Neural progenitor cell (in vitro differentiated cells): ENCODE measurements around the gene MSL1. TPM values are rescaled to one million over a fixed set of nuclear protein-coding genes. Genes with fewer than 3 reads are reported as not detected.

Experiments used
- DNase-seq: peaks from one replicate; pipeline ENCODE4 v3.0.0-alpha.2; 2016; ENCODE audit warnings: low spot score
- H2AFZ ChIP-seq: fragments of 200-600 bp; sonication (generic); replicated peaks from 2 replicates; pipeline ENCODE4 v1.6.1; 2016; ENCODE audit warnings: antibody characterized with exemption
- H3F3A ChIP-seq: fragments of 200-600 bp; sonication (generic); 2 replicates; pipeline ENCODE4 v1.6.1; 2016; ENCODE audit warnings: antibody characterized with exemption, low read depth
- H3K27ac ChIP-seq: fragments of 200-600 bp; sonication (generic); 2 replicates; pipeline ENCODE4 v1.5.1; 2016; ENCODE audit warnings: mild to moderate bottlenecking
- H3K27me3 ChIP-seq: fragments of 200-600 bp; sonication (generic); 2 replicates; pipeline ENCODE4 v1.6.1; 2016; ENCODE audit warnings: mild to moderate bottlenecking, moderate library complexity
- H3K36me3 ChIP-seq: fragments of 200-600 bp; sonication (generic); 2 replicates; pipeline ENCODE4 v1.5.1; 2016
- H3K4me1 ChIP-seq: fragments of 200-600 bp; sonication (generic); 2 replicates; pipeline ENCODE4 v1.6.1; 2016; ENCODE audit warnings: mixed run types
- H3K4me2 ChIP-seq: fragments of 200-600 bp; sonication (generic); 2 replicates; pipeline ENCODE4 v1.6.1; 2016
- H3K4me3 ChIP-seq: fragments of 200-600 bp; sonication (generic); 2 replicates; pipeline ENCODE4 v1.5.1; 2016
- H3K79me2 ChIP-seq: fragments of 200-600 bp; sonication (generic); 2 replicates; pipeline ENCODE4 v1.6.1; 2016; ENCODE audit warnings: low read depth
- H3K9ac ChIP-seq: fragments of 200-600 bp; sonication (generic); 2 replicates; pipeline ENCODE4 v1.6.1; 2016
- H3K9me3 ChIP-seq: fragments of 200-600 bp; sonication (generic); 2 replicates; pipeline ENCODE4 v1.5.1; 2016; ENCODE audit warnings: low read depth
- H4K20me1 ChIP-seq: fragments of 200-600 bp; sonication (generic); 2 replicates; pipeline ENCODE4 v1.6.1; 2016; ENCODE audit warnings: low read depth
- H3K27ac Mint-ChIP-seq: 3 replicates; pipeline ENCODE4 v1.8.0; 2021; ENCODE audit warnings: mixed read lengths
- H3K27me3 Mint-ChIP-seq: 2 replicates; pipeline ENCODE4 v1.8.0; 2022; ENCODE audit warnings: low read depth, mild to moderate bottlenecking, inconsistent platforms, moderate library complexity, mixed read lengths; ENCODE audit not compliant: insufficient read depth
- H3K36me3 Mint-ChIP-seq: 3 replicates; pipeline ENCODE4 v1.8.0; 2021; ENCODE audit warnings: mixed read lengths
- H3K4me1 Mint-ChIP-seq: 3 replicates; pipeline ENCODE4 v1.8.0; 2021; ENCODE audit warnings: mixed read lengths
- H3K4me3 Mint-ChIP-seq: 3 replicates; pipeline ENCODE4 v1.8.0; 2021; ENCODE audit warnings: mild to moderate bottlenecking, moderate library complexity, mixed read lengths
- H3K9me3 Mint-ChIP-seq: 3 replicates; pipeline ENCODE4 v1.8.0; 2020; ENCODE audit warnings: mixed read lengths
- EZH2 ChIP-seq: fragments of 200-600 bp; sonication (generic); IDR thresholded peaks from 2 replicates; pipeline ENCODE4 v1.6.1; 2017; ENCODE audit warnings: antibody characterized with exemption, mild to moderate bottlenecking, moderate library complexity
- EZH2phosphoT487 ChIP-seq: fragments of 200-600 bp; sonication (generic); IDR thresholded peaks from 2 replicates; pipeline ENCODE4 v1.6.1; 2017; ENCODE audit warnings: antibody characterized with exemption
- total RNA-seq: library from RNA; depleted of rRNA; stranded (reverse); fragments of >200 nt; gene quantifications from 2 replicates; pipeline ENCODE4 v1.2.3, GENCODE V29; 2015; ENCODE audit warnings: low replicate concordance
- TF ChIP-seq, protein P1 (sequence below): fragments of 200-600 bp; sonication (generic); IDR thresholded peaks from 2 replicates; pipeline ENCODE4 v1.5.1; 2017; ENCODE audit warnings: antibody characterized with exemption, mild to moderate bottlenecking

Gene MSL1
- total RNA-seq, 1 donor from 2014 or later = 190 TPM

DNA sequence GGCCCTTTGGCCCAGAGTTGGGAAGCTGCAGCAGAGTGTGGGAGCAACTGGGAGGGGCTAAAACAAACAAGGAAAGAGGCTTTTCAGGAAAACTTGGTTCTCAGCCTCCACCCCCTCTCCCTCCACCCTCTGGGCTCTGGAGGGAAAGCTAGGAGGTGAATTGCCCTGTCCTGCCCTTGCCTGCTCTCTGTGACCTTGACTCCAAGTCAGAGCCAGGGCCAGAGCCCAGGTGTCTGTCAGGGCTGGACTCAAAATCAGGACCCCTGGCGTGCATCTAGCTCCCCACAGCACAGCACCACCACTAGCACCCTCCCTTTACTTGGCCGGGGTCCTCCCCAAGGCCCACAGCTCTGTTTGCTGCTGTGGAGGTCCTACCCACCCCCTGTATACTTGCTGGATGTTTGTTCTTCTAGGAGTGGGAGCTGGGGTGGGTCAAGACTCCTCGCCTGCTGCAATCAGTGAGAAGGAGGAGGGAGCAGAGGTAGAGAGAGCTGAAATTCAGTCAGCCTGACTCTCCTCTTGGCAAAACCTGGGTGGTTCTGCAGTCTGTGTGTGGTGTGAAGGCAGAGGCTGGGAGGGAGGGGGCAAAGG lies 18.6 kb upstream of the MSL1 start:
- no peak overlapping the region for H2AFZ ChIP-seq
- Mint-ChIP-seq H3K27ac (peak overlapping the region; percentile 86), H3K27me3 (peaks cover 14% of the 10 kb centered on the region), H3K9me3 (no peaks in the 10 kb centered on the region), H3K4me1 (peaks cover 76% of the 10 kb centered on the region), H3K36me3 (no peaks in the 10 kb centered on the region), H3K4me3 (no peak overlapping the region)
- H3K4me2 ChIP-seq = no peak overlapping the region
- H3K27me3 ChIP-seq = peaks cover 16% of the 10 kb centered on the region
- peaks cover 36% of the 10 kb centered on the region for H3K4me1 ChIP-seq
- no peak overlapping the region for H3K27ac ChIP-seq
- no peak overlapping the region for H3K9ac ChIP-seq
- H3K36me3 ChIP-seq = no peaks in the 10 kb centered on the region
- H3F3A ChIP-seq = peaks cover 34% of the 10 kb centered on the region
- no peaks in the 10 kb centered on the region for H3K79me2 ChIP-seq
- H4K20me1 ChIP-seq = no peaks in the 10 kb centered on the region
- no peak for DNase-seq
- no peak for TF ChIP-seq EZH2
- TF ChIP-seq, protein P1, sequence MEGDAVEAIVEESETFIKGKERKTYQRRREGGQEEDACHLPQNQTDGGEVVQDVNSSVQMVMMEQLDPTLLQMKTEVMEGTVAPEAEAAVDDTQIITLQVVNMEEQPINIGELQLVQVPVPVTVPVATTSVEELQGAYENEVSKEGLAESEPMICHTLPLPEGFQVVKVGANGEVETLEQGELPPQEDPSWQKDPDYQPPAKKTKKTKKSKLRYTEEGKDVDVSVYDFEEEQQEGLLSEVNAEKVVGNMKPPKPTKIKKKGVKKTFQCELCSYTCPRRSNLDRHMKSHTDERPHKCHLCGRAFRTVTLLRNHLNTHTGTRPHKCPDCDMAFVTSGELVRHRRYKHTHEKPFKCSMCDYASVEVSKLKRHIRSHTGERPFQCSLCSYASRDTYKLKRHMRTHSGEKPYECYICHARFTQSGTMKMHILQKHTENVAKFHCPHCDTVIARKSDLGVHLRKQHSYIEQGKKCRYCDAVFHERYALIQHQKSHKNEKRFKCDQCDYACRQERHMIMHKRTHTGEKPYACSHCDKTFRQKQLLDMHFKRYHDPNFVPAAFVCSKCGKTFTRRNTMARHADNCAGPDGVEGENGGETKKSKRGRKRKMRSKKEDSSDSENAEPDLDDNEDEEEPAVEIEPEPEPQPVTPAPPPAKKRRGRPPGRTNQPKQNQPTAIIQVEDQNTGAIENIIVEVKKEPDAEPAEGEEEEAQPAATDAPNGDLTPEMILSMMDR = no peak
- TF ChIP-seq EZH2phosphoT487 = no peak
- H3K9me3 ChIP-seq = no peaks in the 10 kb centered on the region
- no peak overlapping the region for H3K4me3 ChIP-seq

- Histone ChIP-seq H3K4me1 (peaks cover 34% of the 10 kb centered on the region), H3K27me3 (peaks cover 16% of the 10 kb centered on the region), H3K4me3 (no peak overlapping the region), H4K20me1 (no peaks in the 10 kb centered on the region), H3K27ac (no peak overlapping the region), H3K79me2 (no peaks in the 10 kb centered on the region), H3K9ac (no peak overlapping the region), H3F3A (peaks cover 34% of the 10 kb centered on the region), H2AFZ (no peak overlapping the region), H3K36me3 (no peaks in the 10 kb centered on the region), H3K9me3 (no peaks in the 10 kb centered on the region), H3K4me2 (no peak overlapping the region)
- peaks cover 14% of the 10 kb centered on the region for H3K27me3 Mint-ChIP-seq
- H3K4me1 Mint-ChIP-seq = peaks cover 77% of the 10 kb centered on the region
- DNase-seq = no peak
- H3K9me3 Mint-ChIP-seq = no peaks in the 10 kb centered on the region
- peak overlapping the region; percentile 86 for H3K27ac Mint-ChIP-seq
- H3K36me3 Mint-ChIP-seq = no peaks in the 10 kb centered on the region
- H3K4me3 Mint-ChIP-seq = no peak overlapping the region
- TF ChIP-seq EZH2phosphoT487 (no peak), EZH2 (no peak)
- TF ChIP-seq, protein P1 = no peak
Observed at GRCh38 chr17:40103688-40104087, 18.1 kb upstream of the MSL1 start.

DNA sequence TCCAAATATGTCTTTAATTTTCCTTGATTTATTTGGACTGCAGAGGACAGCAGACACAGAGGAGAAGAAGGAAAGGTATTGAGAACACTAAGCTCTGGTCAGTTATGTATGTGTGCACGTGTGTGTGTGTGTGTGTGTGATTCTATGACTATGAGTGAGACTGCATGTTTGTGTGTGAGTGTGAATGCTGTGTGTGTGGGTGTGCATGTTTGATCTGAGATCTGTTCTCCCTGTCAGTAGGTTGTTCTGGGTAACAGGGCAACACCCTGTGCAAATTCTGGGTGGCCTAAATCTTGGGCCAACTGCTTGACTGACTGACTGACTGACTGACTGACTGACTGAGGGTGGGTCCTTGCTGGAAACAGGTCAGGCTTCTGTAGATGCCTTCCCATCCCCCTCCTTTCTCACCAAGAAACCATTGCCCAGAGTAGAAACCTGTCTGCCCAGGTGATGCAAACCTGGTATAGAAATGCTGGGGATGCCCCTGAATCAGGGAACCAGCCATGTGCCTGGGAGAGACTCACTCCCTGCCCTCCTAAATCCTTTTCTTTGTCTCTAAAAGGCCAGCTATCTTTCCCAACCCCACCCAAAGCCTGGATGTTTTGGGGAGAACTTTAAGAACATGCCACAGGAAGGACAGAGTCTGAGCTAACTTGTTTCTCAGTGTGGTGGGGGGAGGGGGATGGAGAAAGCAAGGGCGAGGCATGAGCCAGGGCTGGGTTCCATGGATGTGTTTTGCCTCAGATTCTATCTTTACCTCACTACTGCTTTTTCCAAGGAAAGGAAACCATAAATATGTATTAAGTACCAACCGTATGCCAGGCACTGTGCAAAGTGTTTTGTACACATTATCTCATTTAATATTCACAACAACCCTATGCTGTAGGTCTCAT lies 16.9 kb upstream of the MSL1 start:
- Histone ChIP-seq H3K27me3 (peaks cover 6% of the 10 kb centered on the region), H3K27ac (no peak overlapping the region), H3K4me1 (peaks cover 35% of the 10 kb centered on the region), H3K4me3 (no peak overlapping the region), H3K36me3 (no peaks in the 10 kb centered on the region), H3K9me3 (no peaks in the 10 kb centered on the region), H3K79me2 (no peaks in the 10 kb centered on the region), H4K20me1 (no peaks in the 10 kb centered on the region), H2AFZ (no peak overlapping the region), H3F3A (peaks cover 40% of the 10 kb centered on the region), H3K4me2 (no peak overlapping the region), H3K9ac (no peak overlapping the region)
- TF ChIP-seq, protein P1 = no peak
- TF ChIP-seq EZH2phosphoT487 (no peak), EZH2 (no peak)
- Mint-ChIP-seq H3K4me3 (peak overlapping the region; percentile 1), H3K27ac (no peak overlapping the region), H3K4me1 (peaks cover 75% of the 10 kb centered on the region), H3K27me3 (peaks cover 14% of the 10 kb centered on the region), H3K9me3 (no peaks in the 10 kb centered on the region), H3K36me3 (no peaks in the 10 kb centered on the region)
- no peak for DNase-seq
